ENCODE measurements around the gene TEKT1. TPM values are rescaled to one million over a fixed set of nuclear protein-coding genes. Genes with fewer than 3 reads are reported as not detected.

The TEKT1 gene
- total RNA-seq, 1 donor from 2014 or later, result not detected

DNA sequence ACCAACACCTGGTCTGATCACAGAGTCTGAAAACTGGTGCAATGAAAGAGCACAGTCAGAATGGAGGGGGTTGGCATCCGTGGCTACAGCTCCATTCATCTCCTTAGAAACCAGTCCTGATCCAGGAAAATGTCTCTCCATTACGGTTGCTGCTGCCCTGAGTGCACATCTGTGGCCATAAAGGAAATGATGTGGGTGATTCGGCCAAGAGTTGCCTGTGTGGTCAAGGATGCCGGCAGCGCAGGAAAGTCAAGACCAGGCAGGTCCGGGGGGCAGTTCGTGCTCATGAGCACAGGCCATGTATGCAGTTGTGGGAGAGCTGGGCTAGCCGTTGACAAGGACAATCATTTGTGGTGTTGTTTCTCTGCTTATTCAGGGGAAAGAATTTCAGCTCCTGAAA, 69.8 kb downstream of the TEKT1 start:
- no peak for DNase-seq (ENCODE audit: low read depth, low spot score)

DNA sequence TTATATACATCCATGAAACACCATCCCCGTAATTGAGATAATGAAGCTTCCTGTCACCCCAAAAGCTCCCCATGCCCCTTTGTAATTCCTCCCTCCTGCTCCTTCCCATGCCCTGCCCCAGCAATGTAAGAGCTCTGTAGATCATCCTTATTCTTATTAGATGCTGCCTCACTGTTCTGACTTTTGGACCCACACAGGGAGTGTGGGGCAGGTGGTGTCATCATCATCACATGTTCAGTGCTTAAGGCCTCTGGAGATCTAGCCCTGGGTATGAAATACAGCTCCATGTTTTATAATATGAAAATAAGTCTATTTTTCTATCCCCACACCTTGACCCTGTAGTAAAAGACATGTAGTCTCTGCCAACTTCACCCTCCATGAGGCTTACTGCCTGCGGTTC, 73.8 kb downstream of the TEKT1 start:
- DNase-seq (ENCODE audit: low read depth, low spot score), result no peak

DNA sequence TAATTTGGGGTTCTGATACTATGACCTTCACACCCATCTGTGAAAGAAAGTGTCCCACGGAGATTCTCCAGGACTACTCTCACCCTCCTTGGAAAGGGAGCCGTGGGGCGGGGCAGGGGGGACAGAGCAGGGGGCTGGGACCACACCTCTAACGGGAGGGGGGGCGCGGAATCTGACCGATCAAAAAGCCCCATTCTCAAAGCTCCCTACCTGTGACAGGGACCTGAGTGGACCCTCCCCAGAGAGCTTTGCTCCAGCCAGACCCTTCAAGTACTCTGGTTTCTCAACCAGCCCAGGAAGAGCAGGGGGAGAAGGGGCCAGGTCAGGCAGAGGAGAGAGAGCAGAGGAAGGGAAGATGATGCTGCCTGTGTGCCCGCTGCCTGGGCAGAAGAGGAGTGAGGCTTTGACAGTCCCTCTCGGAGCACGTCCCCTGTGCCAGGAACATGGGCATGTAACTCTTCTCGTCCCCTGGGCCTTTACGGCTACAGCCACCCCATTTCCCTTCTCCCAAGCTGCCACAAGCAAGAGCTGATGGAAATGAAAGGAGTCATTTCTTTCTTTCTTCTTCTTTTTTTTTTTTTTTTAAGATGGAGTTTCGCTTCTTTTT, 75.0 kb downstream of the TEKT1 start:
- DNase-seq (ENCODE audit: low read depth, low spot score), result no peak

DNA sequence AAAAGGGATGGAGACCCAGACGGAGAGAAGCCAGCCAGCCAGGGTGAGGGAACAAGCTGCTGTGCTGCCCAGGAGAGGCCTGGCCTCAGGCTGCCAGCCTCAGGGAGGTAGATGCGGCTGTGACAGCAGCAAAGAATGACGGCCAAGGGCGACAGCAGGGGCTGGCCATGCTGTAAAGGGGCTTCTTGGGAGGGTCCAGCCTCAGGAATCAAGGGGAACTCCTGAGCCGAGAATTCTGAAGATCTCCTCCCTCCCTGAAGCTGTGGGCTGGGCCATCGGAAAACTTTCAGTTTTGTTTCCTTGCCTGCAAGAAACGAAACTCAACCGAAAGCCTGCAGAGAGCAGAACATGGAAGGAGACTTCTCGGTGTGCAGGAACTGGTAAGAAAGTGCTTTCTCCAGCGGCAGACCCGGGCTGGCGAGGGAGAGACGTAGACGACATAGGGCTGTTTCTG, 75.8 kb downstream of the TEKT1 start, which contains the start of gene XAF1:
XAF1 (plus strand) TSS at position 316 of the 454 bp plus-strand sequence; CDS start at position 349, 33 bp downstream.
- no peak for DNase-seq (ENCODE audit: low read depth, low spot score)

DNA sequence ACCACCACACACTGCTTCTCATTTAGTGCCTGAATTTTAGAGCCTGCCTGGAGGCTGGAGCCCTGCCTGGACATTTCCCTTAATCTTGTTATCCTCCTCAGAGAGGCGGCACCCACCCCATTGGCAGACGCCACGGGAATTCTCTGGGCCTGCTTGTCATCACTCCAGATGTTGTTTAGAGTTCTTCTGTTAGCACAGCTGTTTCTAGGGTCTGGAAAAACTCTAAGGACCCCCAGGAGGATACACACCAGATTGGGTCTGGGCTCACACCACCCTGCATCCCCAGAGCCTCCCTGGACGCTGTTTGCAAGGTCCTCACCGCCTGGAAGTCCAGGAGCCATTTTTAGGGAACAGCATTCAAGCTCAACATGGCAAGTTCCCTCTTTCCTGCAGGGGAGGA, 76.2 kb downstream of the TEKT1 start:
- no peak for DNase-seq (ENCODE audit: low read depth, low spot score)

DNA sequence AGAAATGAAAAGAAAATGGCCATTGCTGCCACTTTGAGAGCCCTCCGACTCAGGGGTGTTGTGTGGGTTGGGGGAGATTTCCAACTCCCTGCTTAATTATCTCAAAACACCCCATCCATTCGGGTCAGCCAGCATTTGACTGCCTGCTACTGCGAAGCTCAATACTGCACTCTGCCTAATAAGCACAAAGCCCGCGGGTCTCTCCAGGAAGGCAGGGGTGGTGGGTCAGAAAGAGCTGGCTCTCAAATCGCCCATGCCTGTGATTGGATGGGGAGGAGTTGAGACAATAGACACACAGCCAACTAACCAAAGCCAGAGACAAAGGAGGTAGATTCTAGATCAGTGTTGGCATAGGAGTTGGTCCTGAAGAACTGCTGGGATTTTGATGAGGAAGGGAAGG, 78.0 kb downstream of the TEKT1 start:
- DNase-seq (ENCODE audit: low read depth, low spot score), result no peak

DNA sequence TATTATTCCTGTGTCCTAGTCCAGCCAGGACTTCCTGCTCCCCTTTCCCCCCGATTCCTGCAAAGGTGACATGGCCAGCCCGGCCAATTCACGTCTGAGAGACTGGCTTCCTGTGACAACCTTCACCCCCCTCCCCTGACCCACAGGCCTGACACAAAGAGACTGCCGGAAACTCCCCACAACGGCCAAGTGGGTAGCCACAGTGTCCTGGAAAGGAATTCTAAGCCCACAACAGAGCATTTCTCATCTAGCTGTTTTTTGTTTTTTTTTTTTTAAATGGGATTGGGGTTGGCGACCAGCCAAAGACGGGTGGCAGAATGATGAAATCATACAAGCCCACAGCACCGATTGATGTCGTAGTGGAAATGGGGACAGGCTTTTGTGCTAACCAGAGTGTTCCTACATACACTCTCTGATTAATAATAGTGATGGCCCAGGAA, 78.5 kb downstream of the TEKT1 start:
- peak; percentile 75 for DNase-seq (ENCODE audit: low read depth, low spot score)

DNA sequence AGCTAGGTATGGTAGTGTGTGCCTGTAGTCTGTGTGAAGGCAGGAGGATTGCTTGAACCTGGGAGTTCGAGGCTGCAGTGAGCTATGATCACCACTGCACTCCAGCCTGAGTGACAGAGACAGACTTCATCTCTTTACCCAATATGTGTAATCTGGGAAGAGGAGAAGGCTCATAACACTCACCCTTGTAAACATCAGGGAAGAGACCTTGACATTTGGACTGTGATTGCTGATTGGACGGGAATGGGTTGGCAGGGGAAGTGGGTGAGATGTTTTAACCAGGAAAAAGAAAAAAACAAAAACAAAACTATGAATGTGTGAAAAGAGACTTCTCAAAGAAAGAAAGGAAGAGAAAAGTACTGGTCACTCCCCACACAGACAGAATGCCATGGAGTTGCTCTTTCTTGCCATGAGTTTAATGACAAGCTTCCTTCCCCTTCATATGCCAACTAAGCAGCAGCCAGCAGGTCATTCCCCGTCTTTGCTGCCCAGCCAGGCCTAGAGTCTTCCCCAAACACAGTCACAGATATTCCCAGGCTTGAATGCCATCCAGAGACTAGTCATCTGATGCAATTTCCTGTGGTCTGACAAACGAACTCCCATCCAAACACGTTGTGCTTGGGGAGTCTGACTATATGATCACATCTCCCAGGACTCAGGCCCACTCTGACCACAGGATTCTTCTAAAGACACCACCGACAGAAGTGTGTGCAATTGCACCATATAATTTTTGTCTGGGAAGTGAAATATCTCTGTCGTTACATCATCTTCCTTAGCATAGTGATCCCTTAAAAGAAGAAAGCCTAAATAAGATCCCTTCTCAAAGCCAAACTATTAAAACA, 79.2 kb downstream of the TEKT1 start:
- peak; percentile 84 for DNase-seq (ENCODE audit: low read depth, low spot score)

DNA sequence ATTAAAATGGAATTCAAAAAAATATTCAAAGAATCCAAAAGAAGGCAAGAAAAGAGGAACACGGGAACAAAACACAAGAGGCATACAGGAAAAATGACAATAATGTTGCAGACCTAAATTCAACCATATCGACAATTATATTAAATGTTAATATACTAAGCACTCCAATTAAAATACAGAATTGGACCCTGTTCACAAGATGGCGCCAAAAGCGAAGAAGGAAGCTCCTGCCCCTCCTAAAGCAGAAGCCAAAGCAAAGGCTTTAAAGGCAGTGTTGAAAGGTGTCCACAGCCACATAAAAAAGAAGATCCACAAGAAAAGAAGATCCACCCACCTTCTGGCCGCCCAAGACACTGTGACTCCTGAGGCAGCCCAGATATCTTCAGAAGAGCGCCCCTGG, 82.0 kb downstream of the TEKT1 start:
- DNase-seq (ENCODE audit: low read depth, low spot score), result no peak

DNA sequence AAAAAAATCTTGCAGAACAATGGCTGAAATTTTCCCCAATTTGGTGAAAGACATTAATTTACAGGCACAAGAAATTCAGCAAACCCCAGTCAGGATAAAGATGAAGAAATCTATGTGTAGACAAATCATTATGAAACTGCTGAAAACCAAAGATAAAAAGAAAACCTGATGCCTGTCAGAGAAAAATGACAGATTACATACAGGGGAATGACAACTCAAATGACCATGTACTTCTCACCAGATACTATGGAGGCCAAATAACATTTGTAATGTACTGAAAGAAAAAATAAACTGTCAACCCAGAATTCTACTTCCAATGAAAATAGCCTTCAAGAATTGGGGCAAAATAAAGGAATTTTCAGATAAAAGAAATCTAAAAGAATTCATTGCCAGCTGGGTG, 82.9 kb downstream of the TEKT1 start:
- DNase-seq (ENCODE audit: low read depth, low spot score), result no peak

Other genes starting within 250 kb of the TEKT1 start
- gene KIAA0753, start 191.0 kb downstream of the TEKT1 start, total RNA-seq, result 8.9 and 9.3 TPM in 2 replicates
- 94.6 and 100 TPM in 2 replicates for gene TXNDC17, start 190.7 kb downstream of the TEKT1 start, total RNA-seq
- gene MED31, start 180.1 kb downstream of the TEKT1 start, total RNA-seq, result 17.6 and 19.1 TPM in 2 replicates
- gene C17orf100, start 180.0 kb downstream of the TEKT1 start, total RNA-seq, result 0.35 and 0.40 TPM in 2 replicates
- gene SLC13A5, start 118.4 kb downstream of the TEKT1 start, total RNA-seq, result not detected in 2 replicates
- 11.5 and 23.9 TPM in 2 replicates for gene XAF1, start 75.7 kb downstream of the TEKT1 start, total RNA-seq
- gene FBXO39, start 55.5 kb downstream of the TEKT1 start, total RNA-seq, result 0.28 and 1.4 TPM in 2 replicates
- gene ALOX12, start 164.3 kb upstream of the TEKT1 start, total RNA-seq, result not detected in 2 replicates
- gene RNASEK, start 180.9 kb upstream of the TEKT1 start, total RNA-seq, result 54.3 and 60.5 TPM in 2 replicates
- gene BCL6B, start 191.3 kb upstream of the TEKT1 start, total RNA-seq, result 101 and 117 TPM in 2 replicates
- gene SLC16A13, start 204.3 kb upstream of the TEKT1 start, total RNA-seq, result 0.92 and 1.4 TPM in 2 replicates
- gene SLC16A11, start 212.4 kb upstream of the TEKT1 start, total RNA-seq, result 0.26 and 0.78 TPM in 2 replicates
- gene CLEC10A, start 248.5 kb upstream of the TEKT1 start, total RNA-seq, result 0.07 and 0.14 TPM in 2 replicates

Measured in pulmonary artery endothelial cell (primary cell).